IPS-11a (cell line): ENCODE results near the gene SPAG4.
A peak's percentile ranks its signal among the peaks of the same experiment; 100 is the strongest.

Experiments
- H3K4me3 ChIP-seq: one replicate; pipeline ENCODE4 v1.5.1; 2013; ENCODE audit warnings: low read depth, low read length, control low read depth

Gene SPAG4

GRCh38 chr20:35598899-35599775, 16.5 kb upstream of the SPAG4 start:
- no peak overlapping the region for H3K4me3 ChIP-seq

- H3K4me3 ChIP-seq: no peak overlapping the region
These were observed 15.9 kb upstream of the SPAG4 start for GRCh38 chr20:35599776-35600120.

GRCh38 chr20:35600176-35600992, 15.2 kb upstream of the SPAG4 start:
- H3K4me3 ChIP-seq: peak overlapping the region; percentile 35

- peak overlapping the region; percentile 35 for H3K4me3 ChIP-seq
These were observed 14.3 kb upstream of the SPAG4 start for GRCh38 chr20:35600993-35601973.

- peak overlapping the region; percentile 35 for H3K4me3 ChIP-seq
These were observed 13.6 kb upstream of the SPAG4 start for GRCh38 chr20:35601990-35602389.

GRCh38 chr20:35602851-35603495, 12.7 kb upstream of the SPAG4 start:
- no peak overlapping the region for H3K4me3 ChIP-seq

- no peak overlapping the region for H3K4me3 ChIP-seq
These were observed 11.8 kb upstream of the SPAG4 start for GRCh38 chr20:35603695-35604448.

GRCh38 chr20:35604449-35604747, 11.2 kb upstream of the SPAG4 start:
- no peak overlapping the region for H3K4me3 ChIP-seq

- no peak overlapping the region for H3K4me3 ChIP-seq
These were observed 9.5 kb upstream of the SPAG4 start for GRCh38 chr20:35606127-35606526.

- no peak overlapping the region for H3K4me3 ChIP-seq
These were observed 8.5 kb upstream of the SPAG4 start for GRCh38 chr20:35607003-35607735.

- no peak overlapping the region for H3K4me3 ChIP-seq
These were observed 4.7 kb upstream of the SPAG4 start for GRCh38 chr20:35610833-35611427.

- no peak overlapping the region for H3K4me3 ChIP-seq
These were observed 4.1 kb upstream of the SPAG4 start for GRCh38 chr20:35611482-35611881.

GRCh38 chr20:35616465-35617396, 1.1 kb downstream of the SPAG4 start:
- H3K4me3 ChIP-seq: peak overlapping the region; percentile 21

- H3K4me3 ChIP-seq: no peak overlapping the region
These were observed 2.0 kb downstream of the SPAG4 start for GRCh38 chr20:35617397-35618262.

GRCh38 chr20:35618263-35619131, 2.9 kb downstream of the SPAG4 start:
- peak overlapping the region; percentile 30 for H3K4me3 ChIP-seq
